RKO (cell line): ENCODE data around the gene PTH2.
A peak's percentile ranks its signal among the peaks of the same experiment; 100 is the strongest.
"Not testable (repeated sequence)": the region's sequence is repeated elsewhere in the genome, so short reads cannot be mapped to it uniquely, and the experiment has no call there.

Experiments
- DNase-seq: peaks from one replicate; pipeline ENCODE4 v3.0.0-alpha.2; 2016; ENCODE audit warnings: low spot score

Gene PTH2

DNA sequence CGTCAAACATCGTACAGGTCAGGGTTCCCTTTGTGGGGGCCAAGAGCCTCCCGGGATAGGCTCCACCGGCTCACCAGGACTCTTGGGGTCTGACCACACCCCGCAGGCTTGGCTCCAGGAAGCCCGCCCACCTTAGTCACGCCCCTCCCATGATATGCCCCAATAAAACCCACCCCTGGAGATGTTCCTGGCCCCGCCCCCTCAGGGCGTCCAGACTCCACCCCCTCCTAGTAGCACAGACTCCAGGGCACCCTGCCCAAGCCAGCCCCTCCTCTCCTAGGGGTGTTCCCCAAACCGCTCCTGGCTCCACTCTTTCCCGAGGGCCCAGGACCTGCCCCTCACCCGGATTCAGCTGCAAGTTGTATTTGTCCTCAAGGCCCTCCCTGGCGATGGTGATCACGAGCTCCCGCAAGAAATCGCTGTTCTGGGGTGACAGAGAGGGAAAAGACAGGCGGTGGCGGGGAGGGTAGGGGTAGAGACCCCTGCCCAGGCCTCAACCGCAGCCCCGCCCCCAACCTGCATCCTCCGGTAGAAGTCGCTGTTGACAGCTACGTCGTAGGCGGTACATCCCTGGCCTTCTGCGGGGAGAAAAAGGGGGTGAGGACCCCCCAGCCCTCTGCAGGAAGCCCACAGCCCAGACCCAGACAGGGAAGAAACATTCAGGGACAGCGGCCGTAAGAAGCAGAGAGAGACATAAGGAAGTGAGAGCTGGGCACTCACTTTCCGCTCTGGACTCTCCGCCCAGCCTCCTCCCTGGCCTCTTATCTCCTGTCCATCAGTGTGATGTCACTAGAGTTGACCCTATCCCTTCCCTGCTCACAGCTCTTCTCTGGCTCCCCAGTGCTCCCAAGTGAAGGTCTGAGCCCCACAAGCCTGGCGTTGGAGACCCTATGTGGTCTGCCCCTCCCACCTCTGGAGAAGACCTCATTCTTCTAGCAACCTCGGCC is 24.5 kb upstream of the PTH2 start:
- DNase-seq, result no peak

- peak; percentile 53 for DNase-seq
Observed at GRCh38 chr19:49445997-49446396, 22.8 kb upstream of the PTH2 start.

- not testable (repeated sequence) for DNase-seq
Observed at GRCh38 chr19:49444100-49444700, 21.0 kb upstream of the PTH2 start.

DNA sequence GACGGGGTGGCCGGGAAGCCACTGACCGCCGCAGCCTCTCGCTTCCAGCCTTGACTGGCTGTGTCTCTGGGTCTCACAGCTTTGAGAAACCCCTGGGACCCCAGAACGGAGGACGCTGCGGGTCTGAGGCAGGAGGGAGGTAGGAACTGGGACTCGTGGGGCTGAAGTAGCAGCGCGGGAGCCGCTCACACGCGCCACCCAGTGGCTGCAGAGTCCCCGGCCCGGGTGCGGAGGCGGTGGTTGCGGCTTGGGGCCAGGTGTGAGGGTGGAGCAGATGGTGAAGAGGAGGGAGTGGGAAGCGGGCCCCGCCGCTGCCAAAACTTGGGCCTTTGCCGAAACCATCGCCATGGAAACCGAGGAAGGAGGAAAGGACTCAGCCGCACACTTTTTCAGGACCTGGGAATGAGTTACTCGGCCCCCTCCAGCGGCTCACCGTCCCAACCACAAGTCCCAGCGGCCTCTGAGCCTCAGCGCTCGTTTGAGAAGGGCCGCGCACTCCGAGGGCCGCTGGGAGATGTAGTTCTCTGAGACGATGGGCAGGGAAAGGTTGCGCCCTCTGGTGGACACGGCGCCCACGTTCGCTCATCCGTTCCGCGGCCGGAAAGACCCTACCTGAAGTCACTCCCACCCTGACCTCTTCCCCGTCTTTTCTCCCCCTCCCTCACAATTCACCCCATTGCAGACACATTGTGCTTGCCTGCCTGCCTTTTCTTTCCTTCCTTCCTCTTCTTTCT is 20.3 kb upstream of the PTH2 start:
- DNase-seq, result peak; percentile 96

DNA sequence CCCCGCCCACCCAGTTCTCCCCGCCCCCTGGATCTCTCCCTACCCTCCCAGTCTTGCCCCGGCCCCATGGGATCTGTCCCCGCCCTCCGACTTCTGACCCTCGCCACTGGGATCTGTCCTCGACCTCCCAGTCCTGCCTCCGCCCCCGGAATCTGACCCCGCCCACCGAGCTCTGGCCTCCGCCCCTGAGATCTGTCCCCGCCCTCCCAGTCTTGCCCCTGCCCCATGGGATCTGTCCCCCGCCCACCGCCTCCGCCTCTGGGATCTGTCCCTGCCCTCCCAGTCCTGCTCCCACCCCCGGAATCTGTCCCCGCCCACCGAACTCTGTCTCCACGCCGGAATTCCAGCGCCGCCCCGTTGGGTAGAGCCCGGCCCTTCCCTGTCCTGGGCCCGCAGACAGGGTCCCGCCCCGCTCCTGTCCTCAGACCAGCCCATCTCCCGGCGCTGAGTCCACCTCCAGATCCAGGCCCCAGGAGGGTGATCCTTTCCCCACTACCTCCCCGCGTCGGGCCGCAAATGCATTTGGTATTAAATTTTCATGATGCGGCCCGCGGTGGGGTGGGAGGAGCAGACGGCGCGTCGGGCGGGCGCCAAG is 19.6 kb upstream of the PTH2 start:
- peak; percentile 91 for DNase-seq

DNA sequence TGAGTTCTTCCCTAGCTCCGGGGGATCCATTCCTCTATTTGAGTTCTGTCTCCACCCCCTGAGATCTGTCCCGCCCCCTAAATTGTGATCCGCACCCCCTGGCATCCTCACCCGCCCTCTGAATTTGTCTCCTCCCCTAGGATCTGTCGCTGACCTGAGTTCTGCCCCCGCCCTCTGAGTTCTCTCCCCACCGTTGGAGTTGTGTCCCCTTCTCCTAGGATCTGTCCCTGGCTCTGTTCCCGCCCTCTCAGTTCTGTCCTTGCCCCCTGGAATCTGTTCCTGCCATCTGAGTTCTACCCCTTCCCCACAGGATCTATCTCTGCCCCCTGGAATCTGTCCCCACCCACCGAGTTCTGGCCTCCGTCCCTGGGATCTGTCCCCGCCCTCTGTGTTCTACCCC is 19.1 kb upstream of the PTH2 start:
- DNase-seq, result no peak

DNA sequence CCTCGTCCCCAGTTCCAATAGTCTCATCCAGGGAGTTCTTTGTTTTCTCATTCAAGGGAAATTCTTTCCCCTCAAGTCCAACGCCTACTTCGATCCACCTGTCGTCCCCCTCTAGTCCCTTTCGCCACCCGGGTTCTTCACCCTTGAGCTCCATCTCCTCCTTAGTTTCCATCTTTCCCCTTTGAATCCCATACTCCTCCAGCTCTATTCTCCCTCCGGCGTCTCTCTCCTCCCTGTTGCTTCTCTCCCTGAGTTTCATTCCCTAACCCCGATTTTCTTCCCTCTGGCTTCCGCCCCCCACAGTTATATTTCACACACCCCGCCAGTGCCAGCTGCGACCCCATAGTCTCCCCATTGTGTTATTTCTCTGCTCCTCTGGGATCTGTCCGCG is 18.7 kb upstream of the PTH2 start:
- DNase-seq, result no peak

DNA sequence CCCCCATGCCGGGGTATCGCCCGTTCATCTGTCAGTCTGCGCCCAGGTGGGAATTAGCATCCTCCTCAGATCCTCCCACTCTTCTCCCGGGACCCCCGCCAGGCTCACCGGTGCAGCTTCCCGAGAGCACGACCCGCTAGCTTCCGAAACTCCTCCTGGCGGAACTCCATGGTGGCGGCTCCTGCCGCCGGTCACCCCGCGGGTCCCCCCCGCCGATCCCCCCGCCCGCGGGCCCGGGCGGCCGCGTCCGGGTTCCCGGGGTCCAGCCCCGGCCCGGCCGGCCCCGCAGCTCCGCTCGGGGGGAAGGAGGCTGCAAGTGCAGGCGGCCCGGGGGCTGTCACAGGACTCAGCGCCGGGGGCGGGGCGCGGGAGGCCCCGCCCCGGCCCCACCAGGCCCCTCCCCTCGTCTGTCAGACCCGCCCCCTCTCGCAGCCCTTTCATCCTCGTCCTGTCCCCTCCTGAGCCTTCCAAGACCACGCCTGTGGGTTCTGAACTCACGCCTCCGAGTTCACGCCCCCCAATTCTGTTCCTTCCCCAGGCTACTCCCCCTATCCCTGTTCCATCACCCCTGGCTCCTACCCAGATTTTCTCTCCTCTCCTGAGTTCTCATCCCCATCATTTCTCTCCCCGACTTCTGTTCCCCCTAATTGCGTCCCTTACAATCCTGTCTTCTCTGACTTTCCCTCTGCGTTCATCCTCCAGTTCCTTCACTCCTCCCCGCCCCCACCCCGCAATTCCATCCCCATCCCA is 18.1 kb upstream of the PTH2 start, which contains the start of gene SLC17A7:
Gene SLC17A7 (minus strand): TSS at position 318 of the 750 bp plus-strand sequence. CDS start 148 bp downstream, at position 170.
- no peak for DNase-seq

- no peak for DNase-seq
Observed at GRCh38 chr19:49440439-49441209, 17.4 kb upstream of the PTH2 start.

- no peak for DNase-seq
Observed at GRCh38 chr19:49439836-49440235, 16.6 kb upstream of the PTH2 start.

GRCh38 chr19:49438261-49438660 is 15.0 kb upstream of the PTH2 start:
- no peak for DNase-seq

- no peak for DNase-seq
Observed at GRCh38 chr19:49437231-49437630, 14.0 kb upstream of the PTH2 start.

GRCh38 chr19:49436381-49437017 is 13.3 kb upstream of the PTH2 start:
- DNase-seq, result no peak

DNA sequence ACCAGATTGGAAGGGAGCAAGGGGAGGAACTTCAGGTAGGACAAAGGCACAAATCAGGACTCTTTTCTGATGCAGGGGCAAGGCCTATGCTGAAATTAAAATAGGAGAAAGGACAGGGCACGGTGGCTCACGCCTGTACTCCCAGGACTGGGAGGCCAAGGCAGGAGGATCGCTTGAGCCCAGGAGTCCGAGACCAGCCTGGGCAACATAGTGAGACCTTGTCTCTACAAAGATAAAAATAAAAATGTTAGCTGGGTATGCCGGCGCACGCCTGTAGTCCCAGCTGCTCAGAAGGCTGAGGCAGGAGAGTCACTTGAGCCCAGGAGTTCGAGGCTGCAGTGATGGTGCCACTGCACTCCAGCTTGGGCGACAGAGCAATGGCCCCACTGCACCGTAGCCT is 12.4 kb upstream of the PTH2 start:
- DNase-seq, result no peak

- DNase-seq, result no peak
Observed at GRCh38 chr19:49434907-49435583, 11.8 kb upstream of the PTH2 start.

DNA sequence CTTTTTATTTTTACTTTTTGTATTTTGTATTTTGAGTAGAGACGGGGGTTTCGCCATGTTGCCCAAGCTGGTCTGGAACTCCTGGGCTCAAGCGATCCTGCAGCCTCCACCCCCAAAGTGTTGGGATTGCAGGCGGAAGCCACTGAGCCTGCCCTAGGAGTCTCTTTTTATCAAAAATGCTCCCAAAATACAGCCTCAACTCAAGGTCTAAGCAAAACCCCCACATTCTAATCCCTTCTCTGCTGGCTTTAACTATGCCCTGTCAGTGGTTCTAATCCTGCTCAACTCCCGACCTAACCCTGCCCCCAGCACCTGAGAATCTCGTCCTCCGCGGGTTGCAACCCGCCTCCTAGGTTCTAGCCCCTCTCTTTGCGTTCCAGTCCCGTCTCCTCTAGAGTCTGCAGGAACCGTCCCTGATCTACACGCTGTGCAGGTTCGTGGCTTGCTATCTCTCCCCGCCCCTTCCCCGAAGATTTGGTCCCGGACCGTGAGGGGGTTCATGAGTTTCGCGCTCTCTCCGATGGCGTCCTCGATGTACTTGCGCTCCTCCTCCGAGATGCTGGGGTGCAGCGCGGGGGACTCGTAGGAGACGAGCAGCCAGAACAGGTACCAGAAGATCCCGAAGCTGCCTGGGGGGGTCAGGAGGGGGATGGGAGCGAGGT is 10.1 kb upstream of the PTH2 start:
- DNase-seq, result no peak

DNA sequence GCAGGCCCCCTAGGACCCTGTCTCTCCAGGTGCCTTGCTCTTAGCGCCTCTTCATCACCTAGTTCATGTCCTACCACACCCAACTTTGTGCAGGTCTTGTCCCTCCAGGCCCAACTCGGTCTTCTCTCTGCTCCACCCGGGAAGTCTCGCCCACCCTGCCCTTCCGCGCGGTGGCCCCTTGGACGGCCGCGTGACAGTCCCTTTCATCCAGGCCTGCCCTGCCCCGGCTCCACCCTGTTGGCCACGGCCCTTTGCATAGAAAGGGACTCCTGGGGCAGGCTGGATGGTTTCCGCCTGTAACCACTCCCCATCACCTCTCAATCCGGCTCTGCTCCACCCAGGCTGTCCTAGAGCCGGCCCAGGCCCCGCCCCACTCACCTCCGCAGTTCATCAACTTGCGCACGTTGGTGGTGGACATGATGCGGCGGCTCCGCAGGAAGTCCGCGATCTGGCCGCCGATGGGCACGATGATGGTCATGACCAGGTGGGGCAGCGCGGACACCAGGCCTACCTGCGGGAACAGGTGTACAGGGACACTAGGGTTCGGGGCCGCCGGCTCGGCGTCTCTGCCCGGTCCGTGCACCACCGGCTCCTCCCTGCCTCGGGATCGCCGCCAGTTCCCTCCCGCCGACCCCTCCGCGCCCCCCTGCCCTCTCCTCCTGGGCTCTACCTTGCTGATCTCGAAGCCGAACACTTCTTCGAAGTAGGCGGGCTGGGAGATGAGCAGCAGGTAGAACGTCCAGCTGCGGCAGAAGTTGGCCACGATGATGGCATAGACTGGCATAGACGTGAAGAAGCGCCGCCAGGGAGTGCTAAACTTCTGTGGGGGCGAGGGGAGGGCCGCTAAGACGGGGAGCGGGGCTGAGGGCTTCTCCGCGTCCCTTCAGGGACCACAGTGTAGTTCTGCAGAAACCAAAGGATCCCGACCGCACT is 9.2 kb upstream of the PTH2 start:
- no peak for DNase-seq

GRCh38 chr19:49431330-49431749 is 8.1 kb upstream of the PTH2 start:
- no peak for DNase-seq
